Right forelimb (tissue), 1 donor: ENCODE data around the gene RHOC.

Source experiments
- DNase-seq: peaks from one replicate; pipeline ENCODE4 v3.0.0-alpha.2; 2018

The RHOC gene

DNA sequence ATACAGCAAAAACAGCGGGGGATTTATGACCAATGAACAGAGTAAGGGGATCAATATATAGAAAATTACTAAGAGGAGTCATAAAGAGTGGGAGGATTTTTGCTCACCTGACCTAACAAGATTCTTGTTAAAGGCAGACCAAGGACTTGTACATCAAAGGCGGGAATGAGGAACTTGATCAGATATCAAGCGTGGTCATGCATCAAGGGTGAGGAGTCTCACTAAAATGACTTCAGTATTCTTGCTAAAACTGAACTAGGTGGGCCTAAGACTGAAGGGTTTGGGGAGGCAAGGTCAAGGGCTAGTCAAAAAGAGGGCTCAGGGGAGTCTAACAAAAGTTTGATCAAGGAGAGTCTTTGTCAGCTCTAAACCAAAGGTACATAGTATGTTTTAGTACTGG, 30.4 kb downstream of the RHOC start:
- DNase-seq = no peak

DNA sequence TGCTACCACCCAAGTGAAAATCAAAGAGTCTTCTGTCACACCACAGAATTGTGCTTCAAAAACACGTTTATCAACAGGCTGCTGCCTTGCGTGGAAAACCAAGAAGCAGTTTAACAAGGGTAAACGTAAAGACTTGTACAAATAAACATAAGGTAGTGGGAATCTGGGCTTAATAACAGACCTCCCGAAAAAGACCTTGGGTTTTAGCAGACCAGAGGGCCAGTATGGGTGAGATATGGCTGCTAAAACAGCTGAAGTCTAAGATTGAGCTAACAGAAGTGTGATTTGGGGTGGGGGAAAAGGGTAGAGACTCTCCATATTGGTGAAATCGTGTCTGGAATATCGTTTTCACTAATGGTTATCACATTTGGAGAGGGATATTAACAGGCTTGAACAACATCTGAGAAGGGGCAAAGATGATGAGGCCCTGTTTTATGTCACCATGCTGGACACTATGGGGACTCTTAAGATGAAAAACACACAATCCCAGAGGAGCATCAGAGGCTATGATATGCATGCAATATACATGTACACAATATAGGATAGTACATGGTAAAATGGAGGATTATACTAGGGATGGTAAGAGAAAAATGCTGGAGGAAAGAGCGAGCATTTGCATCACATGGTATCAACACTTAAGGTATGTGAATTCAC, 31.1 kb downstream of the RHOC start:
- no peak for DNase-seq

DNA sequence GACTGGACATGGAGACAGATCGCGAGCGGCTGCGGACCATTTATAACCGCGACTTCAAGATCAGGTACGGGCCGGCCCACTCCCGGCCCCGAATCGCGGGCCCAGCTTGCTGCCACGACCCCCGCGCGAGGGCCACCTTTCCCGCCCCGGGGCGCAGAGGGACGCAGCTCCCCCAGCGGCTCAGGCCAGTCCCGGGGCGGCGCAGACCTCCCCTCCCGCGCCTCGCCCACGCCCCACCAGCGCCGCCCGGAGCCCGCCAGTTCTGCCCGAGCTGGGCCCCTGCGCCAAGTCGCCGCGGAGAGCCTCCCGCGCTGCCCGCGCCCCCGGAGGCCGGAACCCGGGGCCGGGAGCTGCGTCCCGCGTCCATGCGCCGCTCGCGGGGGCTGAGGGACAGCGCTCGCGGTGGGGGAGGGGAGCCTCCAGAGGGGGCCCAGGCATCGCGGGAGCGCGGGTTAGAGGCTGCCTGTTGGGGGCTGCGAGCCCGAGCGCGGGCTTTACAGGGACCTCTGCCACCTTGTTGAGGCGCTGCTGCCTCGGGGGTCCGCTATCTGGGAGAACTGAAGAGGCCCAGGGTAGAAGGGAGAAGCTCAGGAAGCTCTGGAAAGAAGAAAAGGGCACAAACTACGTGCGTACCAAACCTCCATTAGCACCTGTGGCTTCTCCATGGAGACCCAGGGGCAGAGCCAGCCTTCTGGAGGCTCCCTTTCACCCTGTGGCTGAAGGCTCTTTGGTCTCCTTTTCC, 31.8 kb downstream of the RHOC start:
- peak; percentile 80 for DNase-seq

DNA sequence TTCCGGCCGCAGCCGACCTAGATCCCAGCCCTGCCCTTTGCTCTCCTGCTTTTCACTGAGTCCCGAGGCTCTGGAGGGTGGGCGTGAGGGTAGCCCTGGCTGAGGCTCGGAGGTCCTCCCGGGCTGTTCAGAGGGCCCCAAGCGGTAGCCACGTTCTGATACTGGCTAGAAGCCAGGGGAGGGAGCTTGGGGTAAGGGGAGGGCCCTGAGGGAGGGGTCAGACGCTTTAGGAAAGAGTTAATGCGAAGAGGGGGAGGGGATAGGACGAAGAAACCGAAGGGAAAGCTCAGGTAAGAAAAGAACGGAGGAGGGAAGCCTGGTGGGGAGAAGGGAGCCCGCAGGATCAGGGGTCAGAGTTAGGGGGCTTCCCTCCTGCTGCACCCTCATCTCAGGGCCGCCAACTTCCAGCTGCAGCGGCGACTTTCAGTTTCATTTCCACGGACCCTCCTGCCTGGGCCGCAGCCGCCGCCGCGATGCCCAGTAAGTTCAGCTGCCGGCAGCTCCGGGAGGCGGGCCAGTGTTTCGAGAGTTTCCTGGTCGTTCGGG, 32.4 kb downstream of the RHOC start, which contains the start of gene MOV10:
Gene MOV10 (plus strand): TSS at position 220 of the 546 bp plus-strand sequence. CDS start 254 bp downstream, at position 474.
- peak; percentile 84 for DNase-seq

DNA sequence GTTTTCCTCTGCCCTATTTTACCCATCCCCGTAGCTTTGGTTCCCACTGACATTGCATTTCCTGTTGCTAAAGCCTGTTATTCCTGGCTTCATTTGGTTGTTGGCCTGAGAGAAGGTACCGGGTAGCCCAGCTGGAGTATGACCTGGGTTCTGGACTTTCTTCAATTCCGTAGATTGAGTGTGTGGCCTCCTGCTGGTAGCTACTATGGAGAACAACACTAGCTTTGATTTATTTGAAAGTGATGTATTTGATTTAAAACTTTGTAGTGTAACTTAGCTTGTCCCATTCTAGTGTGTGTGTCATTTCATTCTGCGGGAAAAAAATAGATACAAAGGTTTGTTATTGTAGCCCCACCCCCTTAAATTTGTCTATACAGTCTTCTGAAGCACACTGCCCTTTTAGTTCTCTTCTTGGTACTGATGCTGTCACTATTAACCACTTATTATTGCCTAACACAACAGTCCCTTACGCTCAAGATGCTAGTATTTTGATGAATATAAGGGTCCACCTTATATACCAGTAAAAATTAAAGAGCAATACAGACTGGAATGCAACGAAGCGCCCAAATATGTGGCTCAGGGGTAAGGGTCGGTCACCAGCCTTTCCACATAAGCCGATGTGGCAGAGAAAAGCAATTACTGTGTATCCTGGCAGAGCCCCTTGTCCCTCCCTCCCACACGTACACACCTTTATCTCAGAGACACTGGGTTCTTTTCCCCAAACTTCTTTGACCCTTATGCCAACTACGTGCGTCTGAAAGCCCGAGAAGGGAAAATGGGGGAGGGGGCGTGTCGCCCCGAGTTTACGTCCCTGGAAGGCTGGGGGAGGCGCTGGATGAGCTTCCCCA, 33.1 kb downstream of the RHOC start:
- peak; percentile 47 for DNase-seq

DNA sequence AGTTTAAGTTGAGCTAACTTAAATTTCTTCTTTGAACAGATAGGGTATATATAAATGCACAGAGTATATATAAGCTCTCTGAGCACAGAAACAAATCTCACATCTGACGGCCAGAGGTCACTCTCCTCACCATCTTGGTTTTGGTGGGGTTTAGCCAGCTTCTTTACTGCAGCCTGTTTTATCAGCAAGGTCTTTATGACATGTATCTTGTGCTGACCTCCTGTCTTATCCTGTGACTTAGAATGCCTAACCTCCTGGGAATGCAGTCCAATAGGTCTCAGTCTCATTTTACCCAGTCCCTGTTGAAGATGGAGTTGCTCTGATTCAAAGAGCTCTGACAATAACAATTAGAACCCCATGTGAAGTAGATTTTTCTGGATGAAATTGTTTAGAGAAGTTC, 34.1 kb downstream of the RHOC start:
- no peak for DNase-seq

DNA sequence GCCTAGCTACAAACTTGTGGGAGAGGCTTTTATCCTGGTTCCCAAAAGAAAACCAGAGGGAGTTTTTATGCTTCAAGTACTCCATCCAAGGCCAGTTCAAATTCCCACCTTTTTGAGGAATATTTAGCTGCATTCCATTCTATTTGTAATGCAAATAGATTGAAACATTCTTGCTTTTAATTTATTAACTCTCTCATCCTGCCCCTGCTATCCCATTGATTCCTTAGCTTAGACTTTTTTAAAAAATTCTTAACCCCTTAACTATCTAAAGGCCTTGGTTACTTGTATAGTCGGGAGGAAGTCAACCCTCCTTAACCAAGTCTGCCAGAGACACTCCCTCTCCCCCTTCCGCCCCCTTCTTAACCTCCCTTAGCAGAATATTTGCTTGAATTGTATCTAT, 34.9 kb downstream of the RHOC start:
- DNase-seq = no peak

DNA sequence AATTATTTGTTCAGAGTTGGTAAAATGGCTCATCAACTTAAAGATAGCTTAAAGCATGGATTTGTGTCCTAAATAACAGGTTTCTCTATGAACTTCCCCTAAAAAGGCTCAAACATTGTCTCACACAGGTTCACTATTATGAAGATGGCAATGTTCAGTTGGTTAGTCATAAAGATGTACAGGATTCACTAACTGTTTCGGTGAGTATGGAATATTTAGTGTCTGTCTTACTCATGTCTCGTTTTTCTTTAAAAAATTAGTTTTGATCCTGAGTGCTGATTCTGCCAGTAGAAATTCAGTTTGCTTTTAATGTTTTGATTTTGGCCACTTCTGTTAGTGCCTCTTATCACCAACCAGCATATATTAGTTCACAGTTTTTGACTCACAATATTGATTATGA, 40.0 kb downstream of the RHOC start:
- DNase-seq = no peak

DNA sequence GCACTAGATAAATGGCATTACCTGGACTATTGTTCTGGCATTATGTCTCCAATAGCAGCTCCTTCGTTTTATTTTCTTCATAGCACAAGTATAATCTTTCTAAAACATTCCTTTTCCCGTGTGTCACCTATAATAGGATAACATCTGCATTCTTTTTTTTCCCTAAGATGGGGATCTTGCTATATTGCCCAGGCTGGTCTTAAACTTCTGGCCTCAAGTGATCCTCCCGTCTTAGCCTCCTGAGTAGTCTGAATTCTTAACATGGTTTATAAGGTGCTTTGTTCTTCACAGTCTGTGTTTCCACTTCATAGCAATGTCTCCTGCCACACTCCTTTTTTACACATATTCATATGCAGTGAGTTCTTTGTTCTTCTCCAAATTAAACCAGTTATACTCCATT, 41.1 kb downstream of the RHOC start:
- no peak for DNase-seq

DNA sequence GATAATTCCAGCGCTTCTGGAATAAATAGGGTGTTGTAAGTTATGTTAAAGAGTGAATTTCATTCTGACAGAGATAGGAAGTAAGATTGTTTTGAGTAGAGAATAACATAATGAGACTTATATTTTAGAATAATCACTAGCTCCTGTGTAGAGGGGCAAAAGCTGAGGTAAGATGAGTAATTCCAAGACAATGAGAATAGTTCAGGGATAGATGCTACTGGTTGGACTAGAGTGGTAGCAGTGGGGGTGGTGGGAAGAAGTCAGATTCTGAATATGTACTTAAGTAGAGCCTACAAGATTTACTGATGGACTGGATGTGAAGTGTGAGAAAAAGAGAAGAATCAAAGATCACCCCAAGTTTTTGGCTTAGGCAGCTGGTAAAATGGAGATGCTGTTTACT, 55.7 kb downstream of the RHOC start:
- DNase-seq = no peak
